GM12865 (cell line): ENCODE results near the gene NFATC3.
"Not testable (repeated sequence)": the region's sequence is repeated elsewhere in the genome, so short reads cannot be mapped to it uniquely, and the experiment has no call there.

Experiments used
- DNase-seq: peaks from one replicate; pipeline ENCODE4 v3.0.0; 2010; ENCODE audit warnings: low read depth
- H3K4me3 ChIP-seq: 2 replicates; pipeline ENCODE4 v1.5.1; 2011; ENCODE audit warnings: mild to moderate bottlenecking, low read depth, low read length, control low read depth
- TF ChIP-seq, protein P1 (sequence below): IDR thresholded peaks from 2 replicates; pipeline ENCODE4 v1.5.1; 2011; ENCODE audit warnings: low read length, control low read depth, low read depth, inconsistent platforms; ENCODE audit not compliant: insufficient read depth; ENCODE audit errors: missing control alignments

NFATC3 gene

DNA sequence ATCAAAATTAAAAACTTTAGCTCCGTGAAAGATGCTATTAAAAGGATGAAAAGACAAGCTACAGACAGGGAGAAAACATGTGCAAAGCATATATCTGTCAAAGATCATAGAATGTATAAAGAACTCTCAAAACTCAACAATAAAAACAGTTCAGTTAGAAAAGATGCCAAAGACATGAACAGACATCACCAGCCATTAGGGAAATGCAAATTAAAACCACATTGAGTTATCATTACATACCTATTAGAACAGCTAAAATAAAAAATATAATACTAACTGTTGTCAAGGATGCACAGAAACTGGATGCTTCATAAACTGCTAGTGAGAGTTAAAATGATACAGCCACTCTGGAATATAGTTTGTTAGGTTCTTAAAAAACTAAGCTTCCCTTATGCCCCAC lies 58.8 kb downstream of the NFATC3 start:
- no peak for DNase-seq
- H3K4me3 ChIP-seq = no peak overlapping the region
- TF ChIP-seq, protein P1, sequence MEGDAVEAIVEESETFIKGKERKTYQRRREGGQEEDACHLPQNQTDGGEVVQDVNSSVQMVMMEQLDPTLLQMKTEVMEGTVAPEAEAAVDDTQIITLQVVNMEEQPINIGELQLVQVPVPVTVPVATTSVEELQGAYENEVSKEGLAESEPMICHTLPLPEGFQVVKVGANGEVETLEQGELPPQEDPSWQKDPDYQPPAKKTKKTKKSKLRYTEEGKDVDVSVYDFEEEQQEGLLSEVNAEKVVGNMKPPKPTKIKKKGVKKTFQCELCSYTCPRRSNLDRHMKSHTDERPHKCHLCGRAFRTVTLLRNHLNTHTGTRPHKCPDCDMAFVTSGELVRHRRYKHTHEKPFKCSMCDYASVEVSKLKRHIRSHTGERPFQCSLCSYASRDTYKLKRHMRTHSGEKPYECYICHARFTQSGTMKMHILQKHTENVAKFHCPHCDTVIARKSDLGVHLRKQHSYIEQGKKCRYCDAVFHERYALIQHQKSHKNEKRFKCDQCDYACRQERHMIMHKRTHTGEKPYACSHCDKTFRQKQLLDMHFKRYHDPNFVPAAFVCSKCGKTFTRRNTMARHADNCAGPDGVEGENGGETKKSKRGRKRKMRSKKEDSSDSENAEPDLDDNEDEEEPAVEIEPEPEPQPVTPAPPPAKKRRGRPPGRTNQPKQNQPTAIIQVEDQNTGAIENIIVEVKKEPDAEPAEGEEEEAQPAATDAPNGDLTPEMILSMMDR = no peak

DNA sequence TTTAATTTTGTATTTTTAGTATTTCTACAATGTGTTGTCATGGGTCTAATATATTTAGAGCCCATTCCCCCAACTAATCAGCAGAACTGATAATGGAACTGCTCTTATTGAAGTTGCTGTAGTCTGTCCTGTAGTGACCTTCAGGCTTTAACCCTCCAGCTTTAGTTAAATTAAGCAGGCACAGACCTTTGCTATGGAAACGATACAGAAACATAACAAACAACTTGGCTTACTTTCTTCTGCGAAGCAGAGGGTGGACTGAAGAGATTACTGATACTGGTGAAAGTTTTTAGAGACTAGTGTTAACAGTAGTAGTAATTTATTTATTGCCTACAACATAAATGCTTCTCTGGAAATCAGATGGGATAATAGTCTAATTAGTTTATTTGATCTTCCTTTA lies 61.4 kb downstream of the NFATC3 start:
- H3K4me3 ChIP-seq = no peak overlapping the region
- TF ChIP-seq, protein P1 = no peak
- DNase-seq = no peak

- TF ChIP-seq, protein P1 = no peak
- H3K4me3 ChIP-seq = no peak overlapping the region
- DNase-seq = no peak
Observed at GRCh38 chr16:68147444-68147843, 62.3 kb downstream of the NFATC3 start.

- H3K4me3 ChIP-seq = no peak overlapping the region
- TF ChIP-seq, protein P1 = no peak
- no peak for DNase-seq
Observed at GRCh38 chr16:68149596-68149995, 64.4 kb downstream of the NFATC3 start.

GRCh38 chr16:68155425-68155824 lies 70.3 kb downstream of the NFATC3 start:
- no peak overlapping the region for H3K4me3 ChIP-seq
- TF ChIP-seq, protein P1 = no peak
- DNase-seq = no peak

- no peak for DNase-seq
- H3K4me3 ChIP-seq = no peak overlapping the region
- TF ChIP-seq, protein P1 = no peak
Observed at GRCh38 chr16:68162413-68162812, 77.2 kb downstream of the NFATC3 start.

DNA sequence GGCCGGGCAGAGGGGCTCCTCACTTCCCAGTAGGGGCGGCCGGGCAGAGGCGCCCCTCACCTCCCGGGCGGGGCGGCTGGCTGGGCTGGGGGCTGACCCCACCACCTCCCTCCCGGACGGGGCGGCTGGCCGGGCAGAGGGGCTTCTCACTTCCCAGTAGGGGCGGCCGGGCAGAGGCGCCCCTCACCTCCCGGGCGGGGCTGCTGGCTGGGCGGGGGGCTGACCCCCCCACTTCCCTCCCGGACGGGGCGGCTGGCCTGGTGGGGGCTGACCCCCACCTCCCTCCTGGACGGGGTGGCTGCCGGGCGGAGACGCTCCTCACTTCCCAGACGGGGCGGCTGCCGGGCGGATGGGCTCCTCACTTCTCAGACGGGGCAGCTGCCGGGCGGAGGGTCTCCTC lies 78.1 kb downstream of the NFATC3 start:
- DNase-seq = not testable (repeated sequence)

More for the DNA sequence above, 78.1 kb downstream of the NFATC3 start:
- H3K4me3 ChIP-seq = not testable (repeated sequence)
